ENCODE results near the gene PHF11. TPM values are rescaled to one million over a fixed set of nuclear protein-coding genes. Genes with fewer than 3 reads are reported as not detected.
"Not testable (repeated sequence)": the region's sequence is repeated elsewhere in the genome, so short reads cannot be mapped to it uniquely, and the experiment has no call there.

Gene PHF11
- total RNA-seq, 3 donors from 2014 or later = 33.8 to 56.5 (median 52.1) TPM

GRCh38 chr13:49481788-49482187 lies 14.0 kb upstream of the PHF11 start:
- Histone ChIP-seq H3K4me1 (no peaks in the 10 kb centered on the region), H3K4me3 (no peak overlapping the region), H3K9me3 (no peaks in the 10 kb centered on the region), H3K27ac (no peak overlapping the region), H3K36me3 (peaks cover 8% of the 10 kb centered on the region), H3K27me3 (no peaks in the 10 kb centered on the region)
- DNase-seq (ENCODE audit: low spot score in 2 of 2) = no peak
- intact Hi-C loops (cut with DNase I; ENCODE audit: low total_unique reads) = no loop called here
- no peak for TF ChIP-seq POLR2A (IDR thresholded peaks at IDR 0.05)
- no peak for TF ChIP-seq CTCF (IDR thresholded peaks at IDR 0.05)
- no peak for TF ChIP-seq POLR2AphosphoS5 (IDR thresholded peaks at IDR 0.05)

GRCh38 chr13:49488563-49488962 lies 7.2 kb upstream of the PHF11 start:
- H3K27me3 ChIP-seq = no peaks in the 10 kb centered on the region
- DNase-seq (ENCODE audit: low spot score in 2 of 2) = no peak
- H3K4me3 ChIP-seq = no peak overlapping the region
- no peak overlapping the region for H3K27ac ChIP-seq
- intact Hi-C loops (cut with DNase I; ENCODE audit: low total_unique reads) = no loop called here
- H3K4me1 ChIP-seq = no peaks in the 10 kb centered on the region
- H3K9me3 ChIP-seq = no peaks in the 10 kb centered on the region
- H3K36me3 ChIP-seq = no peaks in the 10 kb centered on the region
- TF ChIP-seq POLR2A (IDR thresholded peaks at IDR 0.05) (no peak), POLR2AphosphoS5 (IDR thresholded peaks at IDR 0.05) (no peak), CTCF (IDR thresholded peaks at IDR 0.05) (no peak)

DNA sequence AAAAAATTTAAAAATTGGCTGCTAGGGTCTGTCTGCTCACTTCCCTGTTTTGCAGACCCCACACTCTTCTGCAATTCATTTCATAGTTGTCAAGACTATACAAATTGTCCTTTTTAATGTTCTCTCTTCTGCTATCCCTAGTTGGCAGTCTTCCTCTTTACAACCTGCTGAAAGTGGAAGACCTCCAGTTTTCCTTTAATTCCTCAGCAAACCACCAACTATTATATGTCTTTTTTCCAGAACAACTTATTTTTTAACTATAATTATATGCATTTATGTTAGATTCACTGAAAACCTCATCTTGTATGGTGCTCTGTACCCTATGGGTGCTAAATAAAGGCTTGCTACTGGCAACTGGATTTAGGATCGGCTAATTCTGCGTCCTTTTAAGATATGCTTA lies 1.1 kb upstream of the PHF11 start:
- no peaks in the 10 kb centered on the region for H3K9me3 ChIP-seq
- H3K4me3 ChIP-seq = peak overlapping the region; percentile 54 to 81 (median 69)
- H3K27me3 ChIP-seq = no peaks in the 10 kb centered on the region
- H3K36me3 ChIP-seq = no peaks in the 10 kb centered on the region
- TF ChIP-seq POLR2A (IDR thresholded peaks at IDR 0.05) = no peak
- no peak for TF ChIP-seq POLR2AphosphoS5 (IDR thresholded peaks at IDR 0.05)
- no peak for TF ChIP-seq CTCF (IDR thresholded peaks at IDR 0.05)
- DNase-seq (ENCODE audit: low spot score in 2 of 2) = no peak
- intact Hi-C loops (cut with DNase I; ENCODE audit: low total_unique reads) = no loop called here
- no peaks in the 10 kb centered on the region for H3K4me1 ChIP-seq
- peak overlapping the region in 1 of 2 donors; percentile 96 for H3K27ac ChIP-seq

DNA sequence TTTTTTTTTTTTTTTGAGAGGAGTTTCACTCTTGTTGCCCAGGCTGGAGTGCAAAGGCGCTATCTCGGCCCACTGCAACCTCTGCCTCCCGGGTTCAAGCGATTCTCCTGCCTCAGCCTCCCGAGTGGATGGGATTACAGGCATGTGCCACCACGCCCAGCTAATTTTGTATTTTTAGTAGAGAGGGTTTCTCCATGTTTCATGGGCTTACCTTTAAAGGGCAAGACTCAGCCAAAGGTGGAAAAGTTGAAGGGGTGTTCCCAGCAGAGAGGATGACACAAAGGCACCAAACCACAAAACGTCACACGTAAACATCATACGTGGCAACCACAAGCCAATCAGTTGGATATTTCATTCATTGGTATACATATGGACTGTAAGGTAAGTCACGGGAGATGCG lies 1.1 kb downstream of the PHF11 start:
- not testable (repeated sequence) for DNase-seq (ENCODE audit: low spot score in 2 of 2); H3K4me3 ChIP-seq

GRCh38 chr13:49497272-49497671 lies 1.5 kb downstream of the PHF11 start:
- Histone ChIP-seq H3K27ac (peak overlapping the region; percentile 63 to 96), H3K36me3 (no peaks in the 10 kb centered on the region), H3K27me3 (no peaks in the 10 kb centered on the region), H3K4me3 (no peak overlapping the region), H3K4me1 (no peaks in the 10 kb centered on the region), H3K9me3 (no peaks in the 10 kb centered on the region)
- TF ChIP-seq POLR2A (IDR thresholded peaks at IDR 0.05) (no peak), POLR2AphosphoS5 (IDR thresholded peaks at IDR 0.05) (no peak), CTCF (IDR thresholded peaks at IDR 0.05) (no peak)
- DNase-seq (ENCODE audit: low spot score in 2 of 2) = peak in 1 of 2 donors; percentile 18
- intact Hi-C loops (cut with DNase I; ENCODE audit: low total_unique reads) = no loop called here

More for the DNA sequence above, 1.1 kb downstream of the PHF11 start:
- H3K27ac ChIP-seq = peak overlapping the region; percentile 63 to 96
- H3K36me3 ChIP-seq; intact Hi-C loops (cut with DNase I; ENCODE audit: low total_unique reads); H3K9me3 ChIP-seq; H3K27me3 ChIP-seq; H3K4me1 ChIP-seq: not testable (repeated sequence)

DNA sequence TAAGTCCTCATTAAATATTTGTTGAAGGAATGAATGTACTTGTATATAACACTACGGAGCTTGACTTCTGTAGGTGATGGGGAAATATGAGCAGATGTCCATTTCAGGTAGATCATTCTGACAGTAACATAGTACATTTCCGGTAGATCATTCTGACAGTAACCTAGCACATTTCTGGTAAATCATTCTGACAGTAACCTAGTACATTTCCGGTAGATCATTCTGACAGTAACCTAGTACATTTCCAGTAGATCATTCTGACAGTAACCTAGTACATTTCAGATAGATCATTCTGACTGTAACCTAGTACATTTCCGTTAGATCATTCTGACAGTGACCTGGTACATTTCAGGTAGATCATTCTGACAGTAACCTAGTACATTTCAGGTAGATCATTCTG lies 2.5 kb downstream of the PHF11 start:
- H3K4me3 ChIP-seq = no peak overlapping the region
- H3K27me3 ChIP-seq = no peaks in the 10 kb centered on the region
- H3K36me3 ChIP-seq = no peaks in the 10 kb centered on the region
- TF ChIP-seq CTCF (IDR thresholded peaks at IDR 0.05) (no peak), POLR2A (IDR thresholded peaks at IDR 0.05) (no peak), POLR2AphosphoS5 (IDR thresholded peaks at IDR 0.05) (no peak)
- no peaks in the 10 kb centered on the region for H3K9me3 ChIP-seq
- H3K27ac ChIP-seq = peak overlapping the region; percentile 63 to 96
- intact Hi-C loops (cut with DNase I; ENCODE audit: low total_unique reads) = no loop called here
- H3K4me1 ChIP-seq = no peaks in the 10 kb centered on the region
- no peak for DNase-seq (ENCODE audit: low spot score in 2 of 2)
